H1 (cell line): ENCODE results near the gene PLEKHA1.

ENCODE experiments used
- HDAC6 ChIP-seq: IDR thresholded peaks from one replicate; pipeline ENCODE4 v1.7.1; 2012; ENCODE audit warnings: low read depth, mild to moderate bottlenecking, inconsistent platforms, low read length, moderate library complexity
- TF ChIP-seq, protein P1 (sequence below): IDR thresholded peaks from 2 replicates; pipeline ENCODE4 v1.6.1; 2011; ENCODE audit warnings: low read length, improper control_type of control experiment

DNA sequence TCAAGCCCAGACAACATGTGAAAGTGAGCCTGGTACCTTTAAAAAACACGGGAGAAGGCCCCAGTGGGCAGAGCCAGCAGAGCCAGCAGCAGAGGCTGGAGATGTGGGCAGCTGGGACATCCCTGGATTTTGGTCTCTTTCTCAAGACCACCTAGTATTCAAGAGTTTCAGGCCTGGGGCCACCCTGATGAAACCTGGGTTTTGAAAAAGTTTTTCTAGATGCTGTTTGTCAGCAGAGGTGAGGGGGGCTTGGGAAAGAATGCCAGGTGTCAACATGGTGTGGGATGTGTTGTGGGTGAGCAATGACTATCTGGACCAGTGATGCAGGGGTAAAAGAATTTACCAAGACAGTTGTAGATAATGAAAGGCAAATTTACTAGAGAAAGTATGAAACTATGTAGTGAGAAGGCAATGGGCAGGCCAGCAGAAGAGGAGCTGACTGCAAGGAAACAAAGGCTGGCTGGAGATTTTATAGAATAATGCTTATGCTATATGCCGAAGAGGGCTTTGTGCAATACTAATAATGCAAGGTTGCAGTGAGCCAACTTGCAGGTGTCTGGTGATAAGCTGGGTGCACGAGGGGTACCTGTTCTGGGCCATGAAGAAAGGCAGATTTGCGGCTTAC lies 28.1 kb upstream of the PLEKHA1 start:
- no peak for TF ChIP-seq HDAC6
- TF ChIP-seq, protein P1, sequence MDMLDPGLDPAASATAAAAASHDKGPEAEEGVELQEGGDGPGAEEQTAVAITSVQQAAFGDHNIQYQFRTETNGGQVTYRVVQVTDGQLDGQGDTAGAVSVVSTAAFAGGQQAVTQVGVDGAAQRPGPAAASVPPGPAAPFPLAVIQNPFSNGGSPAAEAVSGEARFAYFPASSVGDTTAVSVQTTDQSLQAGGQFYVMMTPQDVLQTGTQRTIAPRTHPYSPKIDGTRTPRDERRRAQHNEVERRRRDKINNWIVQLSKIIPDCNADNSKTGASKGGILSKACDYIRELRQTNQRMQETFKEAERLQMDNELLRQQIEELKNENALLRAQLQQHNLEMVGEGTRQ: no peak
